ENCODE results near the gene DDX25. TPM values are rescaled to one million over a fixed set of nuclear protein-coding genes. Genes with fewer than 3 reads are reported as not detected.

The DDX25 gene
- total RNA-seq, 1 donor from 2014 or later, result 0.15 TPM

- DNase-seq (ENCODE audit: low spot score) (peak; percentile 28), ATAC-seq (no peak)
These were observed 44.2 kb downstream of the DDX25 start for GRCh38 chr11:125948278-125949051.

GRCh38 chr11:125949271-125950177 lies 45.2 kb downstream of the DDX25 start:
- DNase-seq (ENCODE audit: low spot score) (peak; percentile 29), ATAC-seq (no peak)

DNA sequence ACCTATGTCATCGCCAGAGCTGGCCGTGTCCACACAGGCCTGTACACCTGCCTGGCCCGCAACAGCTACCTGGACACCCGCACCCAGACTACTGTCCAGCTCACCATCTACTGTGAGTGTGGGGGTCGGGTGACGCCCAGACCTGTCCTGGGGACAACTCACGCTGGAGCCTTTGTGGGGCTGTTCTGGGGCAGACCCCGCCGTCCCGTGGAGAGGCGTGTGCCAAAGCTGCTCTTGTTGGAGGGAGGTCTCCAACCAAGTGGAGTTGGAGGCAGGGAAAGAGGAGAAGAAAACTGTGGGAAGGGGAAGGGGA lies 45.8 kb downstream of the DDX25 start:
- peak; percentile 36 for DNase-seq (ENCODE audit: low spot score)
- ATAC-seq, result no peak

DNA sequence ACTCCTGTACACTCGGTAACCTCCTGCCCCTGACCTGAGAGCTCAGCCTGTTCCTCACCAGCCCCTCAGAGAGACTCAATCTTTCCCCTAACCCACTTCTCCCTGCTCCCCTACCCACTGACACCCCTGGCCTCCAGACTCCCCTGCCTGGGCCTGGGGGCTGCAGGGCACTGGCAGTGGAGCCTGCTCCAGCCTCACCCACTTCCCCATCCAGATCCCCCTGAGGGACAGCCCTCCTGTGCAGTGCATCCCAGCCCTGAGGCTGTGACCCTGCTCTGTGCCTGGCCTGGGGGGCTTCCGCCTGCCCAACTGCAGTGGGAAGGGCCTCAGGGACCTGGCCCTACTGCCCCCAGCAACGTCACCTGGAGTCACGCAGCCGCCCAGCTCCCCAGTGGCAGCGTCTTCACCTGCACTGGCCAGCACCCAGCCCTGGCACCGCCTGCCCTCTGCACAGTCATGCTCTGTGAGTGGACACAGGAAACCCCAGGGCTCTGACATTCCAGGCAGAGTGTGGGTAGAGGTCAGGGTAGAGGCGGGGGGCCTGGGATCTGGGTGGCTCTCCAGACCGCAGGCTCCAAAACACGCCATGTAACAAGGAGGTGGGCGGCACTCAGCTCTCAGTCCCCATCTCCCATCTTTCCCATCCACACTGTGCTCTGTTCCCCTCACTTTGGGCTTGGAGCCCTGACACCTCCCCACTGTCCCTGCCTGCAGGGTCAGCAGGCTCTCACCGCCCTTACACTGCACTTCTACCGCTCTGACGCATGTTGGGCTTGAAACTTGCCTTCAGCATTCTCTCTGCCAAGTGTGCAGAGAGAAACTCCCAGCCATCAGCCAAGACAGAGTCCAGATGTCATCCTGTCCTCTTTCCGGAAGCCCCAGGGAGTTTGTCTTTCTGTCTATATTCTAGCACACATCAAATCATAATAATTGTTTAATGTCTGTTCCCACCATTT lies 46.7 kb downstream of the DDX25 start:
- ATAC-seq, result peak; percentile 52
- peak; percentile 41 for DNase-seq (ENCODE audit: low spot score)

DNA sequence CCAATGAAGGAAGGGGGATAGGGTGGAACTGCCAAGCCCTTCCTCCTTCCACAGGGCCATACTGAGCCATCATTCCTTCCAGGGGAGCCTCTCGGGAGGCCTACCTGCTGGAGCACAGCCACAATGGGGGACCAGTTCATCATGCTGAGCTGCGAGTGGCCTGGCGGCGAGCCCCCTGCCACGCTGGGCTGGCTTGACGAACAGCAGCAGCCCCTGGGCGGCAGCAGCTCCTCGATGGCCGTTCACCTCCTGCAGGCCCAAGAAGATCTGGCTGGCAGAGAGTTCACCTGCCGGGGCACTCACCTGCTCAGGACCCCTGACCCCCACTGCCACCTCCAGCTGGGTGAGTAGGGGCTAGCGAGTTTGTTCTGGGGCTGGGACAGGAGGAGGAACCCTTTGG lies 47.4 kb downstream of the DDX25 start:
- DNase-seq (ENCODE audit: low spot score), result no peak
- ATAC-seq, result no peak

DNA sequence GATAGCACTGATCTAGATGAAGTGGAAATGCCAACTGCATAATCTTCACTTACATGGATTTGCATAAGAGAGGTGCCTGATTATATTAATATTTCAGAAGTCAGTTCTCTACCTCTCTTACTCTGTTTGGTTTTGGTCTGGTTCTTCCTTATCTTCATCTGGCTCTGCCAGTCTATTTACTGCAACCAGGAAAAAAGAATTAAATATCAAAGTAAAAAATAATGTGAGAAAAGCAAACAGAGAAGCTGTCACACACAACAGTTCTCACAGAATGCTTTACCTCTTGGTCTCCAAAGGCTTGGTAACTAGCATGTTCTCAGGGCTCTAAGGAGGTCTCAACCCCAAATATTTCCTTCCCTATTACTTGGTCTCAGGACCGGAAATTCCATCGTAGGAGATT lies 48.3 kb downstream of the DDX25 start:
- ATAC-seq (no peak), DNase-seq (ENCODE audit: low spot score) (no peak)

DNA sequence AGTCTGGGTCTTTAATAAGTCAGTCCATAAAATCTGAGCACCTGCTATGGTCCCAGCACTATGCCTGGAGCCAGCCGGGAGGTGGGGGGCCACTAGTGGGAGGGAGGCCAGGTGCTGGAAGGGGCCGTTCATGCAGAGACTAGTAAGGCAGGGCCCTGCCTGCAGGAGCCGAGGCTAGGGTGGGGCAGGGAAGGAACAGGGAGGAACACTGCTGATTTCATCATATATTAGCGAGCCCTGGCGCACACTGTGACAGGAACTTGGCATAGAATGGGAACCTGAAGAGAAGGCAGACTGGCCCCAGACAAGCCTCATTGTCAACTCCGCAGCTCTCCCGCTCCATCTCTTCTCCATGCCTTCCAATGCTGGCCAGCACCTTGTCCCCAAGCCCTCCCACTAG lies 48.7 kb downstream of the DDX25 start:
- no peak for DNase-seq (ENCODE audit: low spot score)
- peak; percentile 39 for ATAC-seq

DNA sequence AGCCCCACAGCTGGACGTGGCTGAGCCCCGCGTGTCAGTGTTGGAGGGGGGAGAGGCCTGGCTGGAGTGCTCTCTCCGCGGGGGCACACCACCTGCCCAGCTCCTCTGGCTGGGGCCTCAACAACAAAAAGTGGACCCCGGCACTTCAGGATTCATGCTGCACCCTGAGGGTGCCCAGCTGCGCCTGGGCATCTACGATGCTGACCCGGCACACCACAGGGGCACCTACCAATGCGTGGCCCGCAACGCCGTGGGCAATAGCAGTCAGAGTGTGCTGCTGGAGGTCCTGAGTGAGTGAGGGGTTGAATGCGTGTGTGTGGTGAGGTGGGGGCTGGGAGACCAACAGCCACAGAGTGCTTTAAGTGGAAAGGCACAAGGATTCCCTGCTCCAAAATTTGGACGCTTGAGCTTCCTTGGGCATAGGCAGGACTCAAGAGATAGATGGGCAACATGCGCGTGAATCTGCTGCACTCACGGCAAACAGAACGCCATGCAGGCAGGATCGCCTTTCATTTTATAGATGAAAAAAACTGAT lies 49.2 kb downstream of the DDX25 start:
- ATAC-seq (no peak), DNase-seq (ENCODE audit: low spot score) (no peak)

GRCh38 chr11:125954123-125954944 lies 50.0 kb downstream of the DDX25 start:
- DNase-seq (ENCODE audit: low spot score), result peak; percentile 39
- no peak for ATAC-seq

GRCh38 chr11:125954945-125955640 lies 50.8 kb downstream of the DDX25 start:
- no peak for DNase-seq (ENCODE audit: low spot score)
- ATAC-seq, result no peak

- ATAC-seq (no peak), DNase-seq (ENCODE audit: low spot score) (no peak)
These were observed 51.5 kb downstream of the DDX25 start for GRCh38 chr11:125955856-125956255.

DNA sequence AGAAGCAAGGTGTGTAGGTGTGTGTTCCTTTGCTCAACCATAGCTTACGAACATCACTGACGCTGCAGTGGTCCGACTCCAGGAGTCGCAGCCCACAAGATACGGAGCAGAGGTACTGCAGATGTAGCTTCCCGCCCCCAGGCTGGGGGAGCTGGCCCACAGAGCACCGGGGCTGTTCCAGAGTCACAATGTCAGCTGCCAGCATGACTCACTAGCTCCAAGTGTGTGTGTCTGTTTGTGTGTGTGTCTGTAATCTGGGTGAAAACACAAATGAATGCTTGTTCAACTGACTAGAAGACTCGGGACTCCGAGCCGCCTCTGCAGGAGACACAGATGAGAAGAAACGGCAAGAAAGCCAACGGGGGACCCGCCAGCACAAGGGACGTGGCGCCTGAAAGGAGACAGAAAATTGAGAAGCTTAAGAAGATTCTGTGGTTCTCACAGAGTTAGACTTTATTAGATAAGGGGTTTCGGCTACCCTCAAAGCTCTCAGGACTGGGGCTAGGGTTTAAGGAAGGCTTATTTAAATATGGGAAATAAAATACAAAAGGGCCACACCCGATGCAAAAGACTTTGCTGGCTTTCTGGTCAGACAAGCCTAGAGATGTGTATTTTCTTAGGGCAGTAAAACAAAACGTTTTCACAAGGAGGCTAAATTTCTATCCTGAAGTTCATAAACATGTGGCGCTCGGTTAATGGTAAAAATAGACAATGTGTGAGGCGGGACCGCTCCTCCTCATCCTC lies 52.3 kb downstream of the DDX25 start:
- ATAC-seq (no peak), DNase-seq (ENCODE audit: low spot score) (no peak)

DNA sequence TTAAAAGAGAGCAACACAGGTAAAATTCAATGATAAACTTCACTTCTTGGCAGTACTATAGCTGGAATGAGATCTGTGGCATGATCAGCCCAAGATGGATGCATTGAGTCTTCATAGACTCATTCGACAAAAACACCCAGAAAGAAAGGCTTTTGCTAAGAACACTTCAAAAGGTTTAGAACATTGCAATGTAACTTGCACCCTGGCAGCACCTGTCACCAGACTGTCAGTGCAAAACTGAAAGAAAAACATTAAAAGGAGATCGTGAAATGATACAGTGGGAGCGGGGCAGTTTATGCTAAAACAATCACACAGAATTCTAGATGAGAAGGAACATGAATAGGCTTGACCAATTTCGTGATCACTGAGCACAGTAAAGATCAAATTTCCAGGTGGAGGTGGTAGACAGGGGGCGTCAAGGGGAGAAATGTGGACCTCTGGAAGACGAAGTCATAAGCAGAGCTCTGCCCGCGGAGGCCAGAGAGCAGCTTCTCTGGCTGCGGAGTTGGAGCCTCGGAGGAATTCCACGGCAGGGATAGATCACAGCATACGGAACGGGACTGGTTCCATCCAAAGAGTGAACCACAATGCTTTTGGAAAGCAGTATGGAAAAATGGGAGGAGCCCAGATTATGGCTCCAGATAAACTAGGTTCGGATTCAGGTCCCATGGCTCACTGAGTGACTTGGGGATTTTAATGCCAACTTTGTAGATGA lies 53.5 kb downstream of the DDX25 start:
- DNase-seq (ENCODE audit: low spot score), result no peak
- ATAC-seq, result no peak

DNA sequence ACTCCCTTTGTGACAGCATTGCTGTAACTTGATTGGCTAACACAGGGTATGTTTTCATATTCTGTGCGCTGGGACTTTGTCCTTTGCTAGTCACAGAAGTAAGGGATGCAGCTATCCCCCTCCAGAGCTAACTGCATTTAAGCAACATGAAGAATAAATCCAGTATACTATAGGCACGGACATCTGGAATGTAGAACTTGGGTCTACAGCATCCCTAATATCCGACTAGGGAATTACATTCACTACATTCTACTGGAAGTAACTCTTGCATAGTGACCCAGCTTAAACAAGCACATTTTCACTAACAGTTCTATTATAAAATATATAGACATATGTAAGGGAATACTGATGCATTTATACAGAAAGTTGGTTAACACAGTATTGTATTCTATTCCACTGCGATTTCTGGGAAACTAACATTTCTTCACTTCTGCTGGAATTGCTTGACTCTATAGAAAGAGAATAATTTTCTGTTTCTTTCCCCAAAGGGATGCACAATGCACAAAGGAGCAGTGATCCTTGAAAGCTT lies 54.6 kb downstream of the DDX25 start:
- ATAC-seq, result no peak
- no peak for DNase-seq (ENCODE audit: low spot score)

DNA sequence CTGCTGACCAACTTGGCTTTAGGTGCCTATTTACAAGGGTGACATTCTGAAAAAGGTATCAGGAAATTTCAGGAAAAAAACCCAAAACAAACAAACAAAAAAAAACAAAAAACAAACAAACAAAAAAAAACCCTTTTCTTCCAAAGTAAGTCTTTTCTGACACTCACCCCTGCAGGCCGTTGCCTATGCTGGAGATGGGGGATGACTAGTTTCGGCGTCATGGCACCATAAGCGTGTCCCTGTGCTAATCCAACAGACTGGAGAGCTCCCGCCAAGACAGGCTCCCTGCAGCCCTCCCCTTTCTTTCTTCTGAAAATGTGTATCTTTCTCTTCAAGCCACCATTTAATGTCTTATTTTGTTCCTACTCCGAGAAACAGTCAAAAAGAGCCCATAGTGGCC lies 55.2 kb downstream of the DDX25 start:
- no peak for DNase-seq (ENCODE audit: low spot score)
- no peak for ATAC-seq

- ATAC-seq (no peak), DNase-seq (ENCODE audit: low spot score) (no peak)
These were observed 55.6 kb downstream of the DDX25 start for GRCh38 chr11:125959931-125960330.

- DNase-seq (ENCODE audit: low spot score) (no peak), ATAC-seq (no peak)
These were observed 56.5 kb downstream of the DDX25 start for GRCh38 chr11:125960771-125961170.

- DNase-seq (ENCODE audit: low spot score) (no peak), ATAC-seq (no peak)
These were observed 63.2 kb downstream of the DDX25 start for GRCh38 chr11:125967515-125967914.
